GM12874 (cell line): ENCODE results near the gene PSTPIP1.

Experiments
- CTCF ChIP-seq: IDR thresholded peaks from 2 replicates; pipeline ENCODE4 v1.5.1; 2011; ENCODE audit warnings: low read depth, mild to moderate bottlenecking, control low read depth, low read length, moderate library complexity; ENCODE audit not compliant: insufficient read depth

The PSTPIP1 gene

DNA sequence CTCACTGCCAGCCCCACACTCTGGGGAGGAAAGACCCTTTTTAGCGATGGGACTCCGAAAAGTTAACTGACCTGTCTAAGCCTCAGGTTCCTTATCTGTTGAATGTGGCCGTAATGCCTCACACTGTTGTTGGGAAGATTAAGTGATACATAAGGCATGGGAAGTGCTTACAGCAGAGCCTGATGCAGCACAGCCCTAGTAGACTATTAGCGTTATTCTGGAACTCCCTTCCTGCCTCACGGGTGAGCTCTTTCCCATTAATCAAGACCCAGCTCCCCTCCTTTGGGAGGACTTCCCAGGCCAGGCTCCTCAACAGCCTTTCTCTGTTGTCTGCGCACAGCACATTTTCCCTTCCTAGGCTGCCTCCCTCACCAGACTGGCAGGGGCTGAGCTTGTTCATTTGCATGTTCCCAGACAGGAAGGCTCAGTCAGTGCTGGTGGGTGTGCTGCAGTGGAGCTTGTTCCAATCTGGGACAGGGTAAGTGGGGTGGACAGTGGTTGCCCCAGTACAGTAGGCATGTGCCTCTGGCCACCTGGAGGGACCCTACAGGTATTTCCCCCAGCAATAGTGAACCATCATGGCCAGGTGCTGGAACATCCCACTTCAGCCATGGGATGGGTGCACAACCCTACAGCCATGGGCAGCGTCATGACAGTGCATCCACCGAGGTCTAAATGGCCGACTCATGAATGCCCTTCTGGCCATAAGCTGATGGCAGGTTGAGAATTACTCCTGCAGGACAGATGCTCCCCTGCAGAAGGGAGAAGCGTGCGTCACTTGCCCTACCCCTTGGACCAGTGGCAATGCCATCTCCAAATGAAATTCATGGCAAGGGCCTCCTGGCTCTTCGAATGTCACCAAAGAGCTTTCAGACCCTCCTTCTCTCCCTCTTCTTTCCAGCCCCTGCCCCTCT, 5.8 kb upstream of the PSTPIP1 start:
- no peak for TF ChIP-seq CTCF

GRCh38 chr15:76991048-76991447, 3.9 kb upstream of the PSTPIP1 start:
- TF ChIP-seq CTCF = no peak

GRCh38 chr15:76991741-76992645, 2.9 kb upstream of the PSTPIP1 start:
- no peak for TF ChIP-seq CTCF

- TF ChIP-seq CTCF = no peak
Observed at GRCh38 chr15:76993114-76993725, 1.7 kb upstream of the PSTPIP1 start.

- no peak for TF ChIP-seq CTCF
Observed at GRCh38 chr15:76994001-76994400, 925 bp upstream of the PSTPIP1 start.

DNA sequence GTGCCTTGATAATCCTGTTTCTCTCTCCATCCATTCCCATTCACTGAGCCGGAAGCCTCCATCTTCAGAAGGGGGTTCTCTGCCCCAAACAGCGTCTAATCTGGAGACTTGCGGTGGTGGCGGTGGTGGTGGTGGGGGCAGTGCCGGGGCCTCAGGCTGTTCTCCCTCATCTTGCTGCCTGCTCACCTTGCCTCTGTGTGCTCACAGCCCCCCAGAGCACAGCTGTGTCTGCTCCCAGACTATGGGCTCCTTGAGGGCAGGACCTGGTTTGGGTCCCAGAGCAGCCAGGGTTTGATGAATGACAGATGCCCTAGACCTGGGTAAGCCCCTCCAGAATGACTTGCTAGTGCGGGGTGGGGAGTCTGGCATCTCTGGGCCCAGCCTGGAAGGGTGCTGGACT, 430 bp upstream of the PSTPIP1 start:
- no peak for TF ChIP-seq CTCF

GRCh38 chr15:76996076-76996525, 1.2 kb downstream of the PSTPIP1 start:
- no peak for TF ChIP-seq CTCF
